PFSK-1 (cell line): ENCODE measurements around the gene ZNF341.

Experiments
- TAF1 ChIP-seq: IDR thresholded peaks from 2 replicates; pipeline ENCODE4 v1.6.1; 2012; ENCODE audit warnings: low read length, control low read depth, borderline replicate concordance; ENCODE audit not compliant: insufficient read depth
- TF ChIP-seq, protein P1 (sequence below), 2 experiments: IDR thresholded peaks; 2 replicates each; pipeline versions ENCODE4 v1.6.1 to v1.8.0; 2011 to 2012; ENCODE audit warnings: low read depth in 2 of 2, low read length in 2 of 2, control low read depth in 1 of 2, inconsistent platforms in 1 of 2, mild to moderate bottlenecking in 1 of 2, moderate library complexity in 1 of 2; ENCODE audit not compliant: insufficient read depth in 1 of 2

DNA sequence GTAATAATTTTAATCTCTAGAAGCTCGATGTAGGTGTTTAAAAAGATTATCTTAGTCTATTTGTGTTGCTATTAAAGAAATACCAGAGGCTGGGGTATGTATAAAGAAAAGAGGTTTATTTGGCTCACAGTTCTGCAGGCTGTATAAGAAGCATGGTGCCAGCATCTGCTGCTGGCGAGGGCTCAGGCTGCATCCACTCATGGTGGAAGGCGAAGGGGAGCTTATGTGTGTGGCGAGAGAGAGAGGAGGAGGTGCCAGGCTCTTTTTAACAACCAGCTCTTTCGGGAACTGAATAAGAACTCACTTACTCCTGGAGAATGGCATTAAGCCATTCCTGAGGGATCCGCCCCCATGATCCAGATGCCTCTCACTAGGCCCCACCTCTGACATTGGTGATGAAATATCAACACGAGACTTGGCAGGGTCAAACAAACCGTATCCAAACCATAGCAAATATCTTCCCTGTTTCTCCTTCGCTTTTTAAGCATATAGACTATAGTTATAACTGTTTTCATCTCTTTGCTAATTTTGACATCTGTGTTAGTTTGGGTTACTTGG, 103.9 kb downstream of the ZNF341 start:
- TF ChIP-seq TAF1 = no peak
- TF ChIP-seq, protein P1, sequence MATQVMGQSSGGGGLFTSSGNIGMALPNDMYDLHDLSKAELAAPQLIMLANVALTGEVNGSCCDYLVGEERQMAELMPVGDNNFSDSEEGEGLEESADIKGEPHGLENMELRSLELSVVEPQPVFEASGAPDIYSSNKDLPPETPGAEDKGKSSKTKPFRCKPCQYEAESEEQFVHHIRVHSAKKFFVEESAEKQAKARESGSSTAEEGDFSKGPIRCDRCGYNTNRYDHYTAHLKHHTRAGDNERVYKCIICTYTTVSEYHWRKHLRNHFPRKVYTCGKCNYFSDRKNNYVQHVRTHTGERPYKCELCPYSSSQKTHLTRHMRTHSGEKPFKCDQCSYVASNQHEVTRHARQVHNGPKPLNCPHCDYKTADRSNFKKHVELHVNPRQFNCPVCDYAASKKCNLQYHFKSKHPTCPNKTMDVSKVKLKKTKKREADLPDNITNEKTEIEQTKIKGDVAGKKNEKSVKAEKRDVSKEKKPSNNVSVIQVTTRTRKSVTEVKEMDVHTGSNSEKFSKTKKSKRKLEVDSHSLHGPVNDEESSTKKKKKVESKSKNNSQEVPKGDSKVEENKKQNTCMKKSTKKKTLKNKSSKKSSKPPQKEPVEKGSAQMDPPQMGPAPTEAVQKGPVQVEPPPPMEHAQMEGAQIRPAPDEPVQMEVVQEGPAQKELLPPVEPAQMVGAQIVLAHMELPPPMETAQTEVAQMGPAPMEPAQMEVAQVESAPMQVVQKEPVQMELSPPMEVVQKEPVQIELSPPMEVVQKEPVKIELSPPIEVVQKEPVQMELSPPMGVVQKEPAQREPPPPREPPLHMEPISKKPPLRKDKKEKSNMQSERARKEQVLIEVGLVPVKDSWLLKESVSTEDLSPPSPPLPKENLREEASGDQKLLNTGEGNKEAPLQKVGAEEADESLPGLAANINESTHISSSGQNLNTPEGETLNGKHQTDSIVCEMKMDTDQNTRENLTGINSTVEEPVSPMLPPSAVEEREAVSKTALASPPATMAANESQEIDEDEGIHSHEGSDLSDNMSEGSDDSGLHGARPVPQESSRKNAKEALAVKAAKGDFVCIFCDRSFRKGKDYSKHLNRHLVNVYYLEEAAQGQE (IDR thresholded peaks at IDR 0.05; ENCODE audit: insufficient read depth in 1 of 2, low read depth in 2 of 2, low read length in 2 of 2) = no peak
